ENCODE results near the gene NUP133. TPM values are rescaled to one million over a fixed set of nuclear protein-coding genes. Genes with fewer than 3 reads are reported as not detected.
"Not testable (repeated sequence)": the region's sequence is repeated elsewhere in the genome, so short reads cannot be mapped to it uniquely, and the experiment has no call there.

NUP133 gene
- total and polyA plus RNA-seq, 10 donors, result 15.3 to 42.8 (median 34.7) TPM

DNA sequence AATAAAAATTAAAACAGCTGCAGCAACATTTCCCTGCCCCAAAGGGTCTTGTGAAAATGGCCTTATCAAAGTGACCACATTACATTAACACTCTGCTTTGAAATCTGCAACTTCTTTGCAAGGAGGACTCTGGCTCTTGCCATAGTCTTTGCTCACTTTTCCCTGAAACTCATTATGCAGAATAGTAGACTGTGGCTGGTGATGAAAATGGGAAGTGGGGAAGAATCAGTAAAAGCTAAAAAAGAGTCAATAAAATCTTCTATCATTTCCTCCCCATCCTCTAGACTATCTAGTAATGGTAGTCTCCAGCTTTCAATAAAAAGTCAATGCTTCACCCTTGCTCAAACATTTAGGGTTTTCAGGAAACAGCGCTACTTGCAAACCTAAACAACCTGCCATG lies 18.6 kb upstream of the NUP133 start:
- H3K4me3 ChIP-seq, result no peak overlapping the region
- DNase-seq, result no peak
- TF ChIP-seq POLR2AphosphoS5 (IDR thresholded peaks at IDR 0.05) (no peak), POLR2A (IDR thresholded peaks at IDR 0.05) (no peak)
- TF ChIP-seq, protein P1, sequence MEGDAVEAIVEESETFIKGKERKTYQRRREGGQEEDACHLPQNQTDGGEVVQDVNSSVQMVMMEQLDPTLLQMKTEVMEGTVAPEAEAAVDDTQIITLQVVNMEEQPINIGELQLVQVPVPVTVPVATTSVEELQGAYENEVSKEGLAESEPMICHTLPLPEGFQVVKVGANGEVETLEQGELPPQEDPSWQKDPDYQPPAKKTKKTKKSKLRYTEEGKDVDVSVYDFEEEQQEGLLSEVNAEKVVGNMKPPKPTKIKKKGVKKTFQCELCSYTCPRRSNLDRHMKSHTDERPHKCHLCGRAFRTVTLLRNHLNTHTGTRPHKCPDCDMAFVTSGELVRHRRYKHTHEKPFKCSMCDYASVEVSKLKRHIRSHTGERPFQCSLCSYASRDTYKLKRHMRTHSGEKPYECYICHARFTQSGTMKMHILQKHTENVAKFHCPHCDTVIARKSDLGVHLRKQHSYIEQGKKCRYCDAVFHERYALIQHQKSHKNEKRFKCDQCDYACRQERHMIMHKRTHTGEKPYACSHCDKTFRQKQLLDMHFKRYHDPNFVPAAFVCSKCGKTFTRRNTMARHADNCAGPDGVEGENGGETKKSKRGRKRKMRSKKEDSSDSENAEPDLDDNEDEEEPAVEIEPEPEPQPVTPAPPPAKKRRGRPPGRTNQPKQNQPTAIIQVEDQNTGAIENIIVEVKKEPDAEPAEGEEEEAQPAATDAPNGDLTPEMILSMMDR (IDR thresholded peaks at IDR 0.05 in 8 of 11, conservative IDR thresholded peaks at IDR 0.05 in 3 of 11), result no peak
- no peaks in the 10 kb centered on the region for H3K4me1 ChIP-seq
- no peaks in the 10 kb centered on the region for H3K27me3 ChIP-seq (replicated peaks in 1 of 7)
- 97 to 100% (median 97%) methylated on average over 1 of the region's 1 CpG for WGBS, 5 donors
- peaks cover 0 to 100% (median 77%) of the 10 kb centered on the region in 6 donors for H3K36me3 ChIP-seq
- no peaks in the 10 kb centered on the region for H3K9me3 ChIP-seq
- intact Hi-C loops (cut with DNase I; ENCODE audit: low total_unique reads), result no loop called here
- no peak overlapping the region for H3K27ac ChIP-seq

DNA sequence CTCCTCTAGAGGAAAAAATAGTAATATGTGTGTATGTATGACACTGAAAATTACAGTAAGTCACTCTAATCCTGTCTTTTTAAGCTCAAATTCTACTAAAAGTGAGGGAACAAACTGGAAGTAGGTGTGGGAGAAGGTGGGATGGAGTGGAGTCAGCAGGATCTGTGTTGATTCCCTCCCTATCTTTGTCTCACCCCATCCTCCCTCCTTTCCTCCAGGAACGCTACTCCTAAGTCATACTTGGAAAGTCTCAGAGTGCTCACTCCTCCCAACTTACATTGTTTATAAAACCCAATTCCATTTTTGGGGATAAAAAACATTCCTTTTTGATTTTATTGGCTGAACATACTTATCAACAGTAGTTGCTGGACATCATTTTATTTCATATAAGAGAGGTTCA lies 14.9 kb upstream of the NUP133 start:
- Histone ChIP-seq H3K4me3 (no peak overlapping the region), H3K4me1 (no peaks in the 10 kb centered on the region), H3K27me3 (replicated peaks in 1 of 7) (no peaks in the 10 kb centered on the region), H3K9me3 (no peaks in the 10 kb centered on the region), H3K27ac (no peak overlapping the region), H3K36me3 (peaks cover 0 to 100% (median 66%) of the 10 kb centered on the region in 6 donors)
- WGBS, 5 donors, result 93 to 100% (median 97%) methylated on average over 1 of the region's 1 CpG
- no peak for DNase-seq
- TF ChIP-seq POLR2AphosphoS5 (IDR thresholded peaks at IDR 0.05) (no peak), POLR2A (IDR thresholded peaks at IDR 0.05) (no peak)
- intact Hi-C loops (cut with DNase I; ENCODE audit: low total_unique reads), result no loop called here

DNA sequence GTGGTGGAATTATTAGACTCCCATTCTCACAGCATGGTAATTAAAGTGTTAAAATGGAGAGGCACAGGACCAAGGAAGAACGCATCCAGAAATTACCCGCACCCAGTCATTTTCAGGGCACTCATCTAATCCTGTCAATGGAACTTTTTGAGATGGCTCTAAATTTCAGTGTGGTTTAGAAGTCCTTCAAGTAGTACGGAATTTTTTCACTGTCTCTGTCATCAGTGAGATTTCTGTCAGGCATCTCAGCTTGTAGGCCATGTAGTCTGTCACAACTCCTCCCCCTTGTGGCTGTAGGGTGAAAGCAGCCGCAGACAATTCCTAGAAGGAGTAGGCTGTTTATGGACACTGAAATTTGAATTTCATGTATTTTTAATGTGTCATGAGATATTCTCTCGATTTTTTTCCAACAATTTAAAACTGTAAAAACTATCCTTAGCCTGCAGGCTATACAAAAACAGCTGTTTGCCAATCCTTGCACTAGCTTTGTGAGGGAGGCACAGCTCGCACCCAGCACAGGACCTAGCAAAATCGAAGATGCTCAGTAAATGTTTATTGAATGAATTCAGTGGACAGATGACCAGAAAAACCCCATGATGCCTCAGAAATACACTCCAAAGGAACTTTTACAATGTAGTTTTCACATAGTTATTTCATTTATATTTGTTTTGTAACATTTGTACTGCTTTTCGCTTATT lies 6.6 kb upstream of the NUP133 start:
- intact Hi-C loops (cut with DNase I; ENCODE audit: low total_unique reads), result no loop called here
- Histone ChIP-seq H3K36me3 (peaks cover 0 to 42% (median 10%) of the 10 kb centered on the region in 6 donors), H3K27ac (no peak overlapping the region), H3K27me3 (replicated peaks in 1 of 7) (no peaks in the 10 kb centered on the region), H3K4me1 (peaks cover 0 to 6% (median 2%) of the 10 kb centered on the region in 6 donors), H3K4me3 (no peak overlapping the region), H3K9me3 (no peaks in the 10 kb centered on the region)
- WGBS, 5 donors, result 45 to 51% (median 48%) methylated on average over 8 of the region's 8 CpGs
- no peak for DNase-seq
- peak in 1 of 3 donors; percentile 25 for TF ChIP-seq POLR2AphosphoS5 (IDR thresholded peaks at IDR 0.05)
- TF ChIP-seq POLR2A (IDR thresholded peaks at IDR 0.05), result no peak
- TF ChIP-seq, protein P1 (IDR thresholded peaks at IDR 0.05 in 8 of 11, conservative IDR thresholded peaks at IDR 0.05 in 3 of 11), result peak; percentile 37 to 84 (median 76)

DNA sequence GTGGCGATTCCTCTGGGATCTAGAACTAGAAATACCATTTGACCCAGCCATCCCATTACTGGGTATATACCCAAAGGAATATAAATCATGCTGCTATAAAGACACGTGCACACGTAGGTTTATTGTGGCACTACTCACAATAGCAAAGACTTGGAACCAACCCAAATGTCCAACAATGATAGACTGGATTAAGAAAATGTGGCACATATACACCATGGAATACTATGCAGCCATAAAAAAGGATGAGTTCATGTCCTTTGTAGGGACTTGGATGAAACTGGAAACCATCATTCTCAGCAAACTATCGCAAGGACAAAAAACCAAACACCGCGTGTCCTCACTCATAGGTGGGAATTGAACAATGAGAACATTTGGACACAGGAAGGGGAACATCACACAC lies 3.5 kb upstream of the NUP133 start:
- H3K27me3 ChIP-seq (replicated peaks in 1 of 7); intact Hi-C loops (cut with DNase I; ENCODE audit: low total_unique reads); H3K27ac ChIP-seq; H3K4me3 ChIP-seq; DNase-seq; H3K9me3 ChIP-seq: not testable (repeated sequence)
- H3K36me3 ChIP-seq, result peaks cover 0 to 12% (median 0%) of the 10 kb centered on the region in 6 donors
- 81 to 94% (median 92%) methylated on average over 4 to 6 of the region's 6 CpGs for WGBS, 5 donors
- H3K4me1 ChIP-seq, result peaks cover 9 to 27% (median 20%) of the 10 kb centered on the region in 6 donors

DNA sequence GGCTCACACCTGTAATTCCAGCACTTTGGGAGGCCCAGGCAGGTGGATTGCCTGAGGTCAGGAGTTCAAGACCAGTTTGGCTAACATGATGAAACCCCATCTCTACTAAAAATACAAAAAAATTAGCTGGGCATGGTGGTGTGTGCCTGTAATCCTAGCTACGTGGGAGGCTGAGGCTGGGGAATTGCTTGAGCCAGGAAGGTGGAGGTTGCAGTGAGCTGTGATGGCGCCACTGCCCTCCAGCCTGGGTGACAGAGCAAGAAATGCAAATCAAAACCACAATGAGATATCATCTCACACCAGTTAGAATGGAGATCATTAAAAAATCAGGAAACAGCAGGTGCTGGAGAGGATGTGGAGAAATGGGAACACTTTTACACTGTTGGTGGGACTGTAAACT lies 3.1 kb upstream of the NUP133 start:
- peaks cover 13 to 31% (median 24%) of the 10 kb centered on the region in 6 donors for H3K4me1 ChIP-seq
- H3K4me3 ChIP-seq; H3K27ac ChIP-seq; H3K36me3 ChIP-seq; H3K9me3 ChIP-seq; DNase-seq; H3K27me3 ChIP-seq (replicated peaks in 1 of 7); intact Hi-C loops (cut with DNase I; ENCODE audit: low total_unique reads): not testable (repeated sequence)
- 44 to 73% (median 53%) methylated on average over 2 of the region's 2 CpGs for WGBS, 5 donors
